ENCODE data around the gene OPRM1.
"Not testable (repeated sequence)": the region's sequence is repeated elsewhere in the genome, so short reads cannot be mapped to it uniquely, and the experiment has no call there.

Gene OPRM1

DNA sequence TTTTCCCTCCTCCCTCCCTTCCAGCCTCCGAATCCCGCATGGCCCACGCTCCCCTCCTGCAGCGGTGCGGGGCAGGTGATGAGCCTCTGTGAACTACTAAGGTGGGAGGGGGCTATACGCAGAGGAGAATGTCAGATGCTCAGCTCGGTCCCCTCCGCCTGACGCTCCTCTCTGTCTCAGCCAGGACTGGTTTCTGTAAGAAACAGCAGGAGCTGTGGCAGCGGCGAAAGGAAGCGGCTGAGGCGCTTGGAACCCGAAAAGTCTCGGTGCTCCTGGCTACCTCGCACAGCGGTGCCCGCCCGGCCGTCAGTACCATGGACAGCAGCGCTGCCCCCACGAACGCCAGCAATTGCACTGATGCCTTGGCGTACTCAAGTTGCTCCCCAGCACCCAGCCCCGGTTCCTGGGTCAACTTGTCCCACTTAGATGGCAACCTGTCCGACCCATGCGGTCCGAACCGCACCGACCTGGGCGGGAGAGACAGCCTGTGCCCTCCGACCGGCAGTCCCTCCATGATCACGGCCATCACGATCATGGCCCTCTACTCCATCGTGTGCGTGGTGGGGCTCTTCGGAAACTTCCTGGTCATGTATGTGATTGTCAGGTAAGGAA, at the start of gene OPRM1:
Gene OPRM1, plus strand, starts transcription at position 10 of the 612 bp plus-strand sequence. Its CDS starts 305 bp downstream, at position 315.
- no peak for DNase-seq

DNA sequence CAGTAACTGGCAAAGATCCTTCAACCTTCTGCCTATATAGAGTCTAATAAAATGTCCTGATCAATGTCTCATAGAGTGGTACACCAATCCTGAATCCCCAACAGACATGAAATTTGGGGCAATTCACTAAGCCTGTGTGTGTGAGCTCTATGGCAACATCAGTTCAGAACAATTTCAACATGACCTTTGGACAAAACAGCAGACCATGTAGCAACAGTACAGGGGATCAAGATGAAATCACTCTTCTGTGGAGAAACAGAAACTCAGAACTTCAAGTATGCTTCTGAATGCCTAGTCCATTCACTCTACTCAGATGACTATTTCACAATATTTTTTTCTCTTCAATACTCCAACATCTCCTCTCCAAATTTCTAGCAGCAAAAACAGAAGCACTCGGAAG, 49.1 kb upstream of the OPRM1 start:
- DNase-seq: no peak

DNA sequence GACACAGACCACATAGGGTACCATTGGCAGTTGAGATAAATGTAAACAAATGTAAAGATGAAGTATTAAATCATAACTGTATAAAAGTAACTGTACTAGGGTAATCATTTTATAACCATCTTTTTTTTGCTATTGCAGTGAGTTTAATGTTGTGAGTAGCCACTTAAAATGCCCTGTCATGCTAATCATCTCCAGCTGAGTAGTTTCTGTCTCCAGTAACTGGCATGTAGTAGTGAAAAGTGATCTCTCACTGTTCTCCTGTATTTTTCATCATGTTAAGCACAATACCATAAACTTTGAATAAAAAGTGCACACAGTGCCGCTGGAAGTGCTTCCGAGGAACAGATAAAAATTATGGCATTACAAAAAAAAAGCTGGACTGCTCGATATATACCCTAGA, 45.0 kb upstream of the OPRM1 start:
- no peak for DNase-seq

DNA sequence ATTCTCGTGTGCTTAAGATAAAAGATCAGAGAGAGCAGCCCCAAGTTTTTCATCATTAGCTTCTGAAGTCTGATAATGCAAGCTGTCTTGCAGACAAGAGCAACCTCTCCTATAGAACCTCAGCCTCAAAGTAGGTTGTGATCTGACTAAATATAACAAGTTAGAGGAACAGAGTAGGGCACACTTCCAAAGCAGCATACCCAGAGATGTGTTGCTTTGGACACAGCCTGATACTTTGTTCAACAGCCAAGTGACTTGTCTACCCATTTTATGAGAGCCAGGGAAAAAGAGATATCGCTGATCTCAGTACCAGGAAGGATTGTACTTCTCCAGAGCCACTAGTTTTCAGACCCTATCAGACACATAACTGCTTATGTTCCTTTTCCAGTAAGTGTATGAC, 44.2 kb upstream of the OPRM1 start:
- no peak for DNase-seq

DNA sequence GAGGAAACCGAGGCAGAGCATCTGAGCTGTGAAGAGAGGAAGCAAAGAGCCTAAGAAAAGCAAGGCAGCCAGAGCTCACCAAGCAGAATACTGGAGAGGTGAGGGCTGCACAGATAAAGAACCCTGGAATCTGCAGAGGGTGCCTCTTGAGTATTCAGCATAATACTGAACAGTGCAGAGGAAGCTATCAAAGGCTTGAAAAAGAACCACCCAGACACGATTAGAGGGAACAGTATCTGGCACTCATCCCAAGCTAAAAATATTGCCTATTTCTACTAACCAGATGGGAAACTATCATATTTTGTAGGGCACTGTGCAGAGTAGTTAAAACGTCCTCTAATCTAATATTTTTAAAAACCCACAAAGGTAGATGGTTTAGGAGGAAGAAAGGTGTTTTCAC, 41.8 kb upstream of the OPRM1 start:
- DNase-seq: no peak

DNA sequence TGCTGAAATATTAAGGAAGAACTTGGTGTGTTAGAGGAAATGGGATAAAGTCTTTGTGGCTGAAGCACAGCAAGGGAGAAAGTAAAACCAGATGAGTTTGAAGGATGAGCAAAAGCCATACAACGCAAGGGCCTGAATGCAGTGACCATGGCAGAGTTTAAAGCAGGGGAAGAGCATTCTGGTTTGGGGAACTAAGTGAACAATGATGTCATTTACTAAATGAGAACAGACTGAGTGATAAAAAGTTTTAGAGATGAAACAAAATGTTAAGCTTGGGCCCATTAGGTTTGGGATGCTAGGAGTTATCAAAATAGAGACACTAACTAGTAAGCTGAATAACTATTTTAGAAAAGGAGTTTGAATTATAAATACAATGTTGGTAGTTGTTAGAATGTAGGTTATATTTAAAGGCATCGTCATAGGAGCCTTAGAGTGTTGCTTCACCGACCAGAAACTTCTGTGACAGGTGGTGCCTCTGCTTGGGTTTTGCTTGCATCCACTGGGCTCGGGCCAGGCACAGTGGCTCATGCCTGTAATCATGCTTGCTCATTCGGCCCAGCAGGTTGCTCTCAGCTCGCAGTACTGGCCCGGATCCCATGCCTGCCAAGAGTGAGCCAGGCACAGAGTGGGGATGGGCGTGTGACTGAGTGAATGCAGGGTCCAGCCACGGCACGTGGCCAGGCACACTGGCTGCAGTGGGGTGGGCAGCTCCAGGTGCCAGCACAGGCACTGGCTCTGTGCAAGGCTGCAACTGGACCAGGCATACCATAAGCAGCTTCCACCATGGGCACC, 37.4 kb upstream of the OPRM1 start:
- no peak for DNase-seq

DNA sequence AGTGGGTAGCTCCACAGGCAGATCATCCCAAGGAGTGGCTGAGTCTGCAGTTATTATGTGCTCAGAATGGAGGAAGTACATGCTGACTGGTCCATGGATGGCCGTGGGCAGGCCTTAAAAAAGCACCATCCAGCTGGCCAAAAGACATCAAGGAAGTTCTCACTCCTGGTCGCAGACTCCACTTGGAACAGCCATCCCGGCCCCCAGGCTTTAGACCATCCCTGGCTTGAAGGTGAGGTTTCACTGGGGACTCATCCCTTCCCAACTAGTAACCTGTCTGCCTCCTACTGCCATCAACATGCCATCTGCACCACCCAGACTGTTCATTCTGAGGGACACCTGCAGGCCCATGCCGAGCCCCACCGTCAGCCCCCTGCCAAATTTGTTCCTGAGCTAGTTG, 36.1 kb upstream of the OPRM1 start:
- DNase-seq: no peak

DNA sequence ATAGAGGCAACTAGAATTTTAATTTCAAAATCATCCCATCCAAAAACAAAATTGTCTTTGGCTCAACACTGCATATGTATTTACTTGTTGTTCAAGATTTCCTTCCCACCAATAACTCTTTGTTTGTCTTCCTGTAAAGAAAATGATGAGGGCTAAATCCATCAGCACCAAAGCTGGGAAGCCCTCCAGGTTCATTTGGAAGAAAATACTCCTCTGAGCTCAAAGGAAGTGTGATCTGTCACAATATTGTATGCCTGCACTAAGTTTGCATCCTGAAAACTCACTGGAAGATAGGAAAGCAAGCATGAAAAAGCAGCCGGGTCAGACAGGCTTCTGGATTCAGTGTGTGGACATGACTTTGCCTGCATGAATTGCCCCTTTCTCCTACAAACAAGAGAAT, 28.7 kb upstream of the OPRM1 start:
- no peak for DNase-seq

DNA sequence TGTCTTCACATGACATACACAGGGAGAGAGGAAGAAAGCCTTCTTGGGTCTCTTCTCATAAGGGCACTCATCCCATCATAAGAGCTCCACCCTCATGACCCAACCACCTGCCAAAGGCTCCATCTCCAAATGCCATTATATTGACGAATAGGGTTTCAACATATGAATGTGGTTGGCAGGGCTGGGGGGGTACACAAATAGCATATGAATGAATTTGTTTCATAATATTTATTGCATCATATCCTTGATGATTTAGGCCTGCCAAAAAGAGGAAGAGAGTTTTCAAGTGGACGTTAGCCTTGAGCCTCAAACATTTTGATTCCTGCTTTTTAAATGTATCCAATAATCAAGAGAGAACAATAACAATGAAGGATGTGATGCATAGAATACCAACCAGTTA, 26.2 kb upstream of the OPRM1 start:
- no peak for DNase-seq

DNA sequence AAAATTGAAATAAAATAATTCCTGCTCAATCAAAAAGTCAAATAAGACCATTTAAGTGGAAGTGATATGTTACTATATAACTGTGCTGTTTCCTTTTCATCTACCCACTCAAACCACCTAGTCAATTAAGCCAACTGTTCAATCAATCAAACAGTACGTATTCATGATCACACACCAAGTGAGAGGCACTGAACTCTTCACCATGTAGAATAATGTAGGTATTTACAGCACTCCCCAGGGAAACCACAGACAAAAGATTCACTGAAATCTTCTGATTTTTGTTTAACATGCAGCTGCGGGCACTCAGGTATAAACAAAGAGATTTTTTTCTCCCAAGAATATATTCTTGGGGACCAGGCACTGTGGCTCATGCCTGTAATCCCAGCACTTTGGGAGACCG, 21.3 kb upstream of the OPRM1 start:
- no peak for DNase-seq

DNA sequence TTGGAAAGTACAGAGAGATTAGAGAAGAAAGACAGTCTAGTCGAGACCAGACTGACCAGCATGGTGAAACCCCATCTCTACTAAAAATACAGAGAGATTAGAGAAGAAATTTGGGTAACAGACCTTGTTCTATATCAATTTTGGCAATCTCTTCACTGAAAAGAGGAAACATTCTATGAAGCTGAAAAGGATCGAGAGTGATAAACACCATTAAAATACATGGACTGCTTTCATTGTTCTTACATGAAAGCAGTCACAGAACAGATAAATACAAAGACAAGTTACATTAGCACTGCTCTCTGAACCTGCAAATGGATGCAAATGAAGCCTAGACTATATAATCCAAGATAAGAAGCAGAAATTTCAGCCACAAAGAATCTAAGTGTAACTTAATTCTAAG, 8.4 kb upstream of the OPRM1 start:
- no peak for DNase-seq

DNA sequence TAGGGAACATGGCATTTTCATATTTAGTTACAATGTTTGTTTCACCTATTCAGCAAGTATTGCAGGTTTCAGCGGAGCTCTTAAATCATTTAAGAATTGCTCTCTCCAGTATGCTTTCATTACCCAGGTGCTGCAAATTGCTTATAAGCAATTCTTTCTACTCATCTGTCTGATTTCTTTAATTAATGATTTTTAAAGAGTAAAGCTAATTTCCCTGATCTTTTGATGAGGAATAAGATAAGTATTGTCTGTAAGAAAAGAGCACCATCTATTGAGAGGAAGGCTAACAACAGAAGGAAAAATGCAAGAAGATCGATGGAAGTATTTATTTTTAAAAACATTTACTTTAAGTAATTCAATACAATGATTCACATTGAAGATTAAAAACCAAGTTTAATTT, 2.0 kb downstream of the OPRM1 start:
- DNase-seq: no peak

DNA sequence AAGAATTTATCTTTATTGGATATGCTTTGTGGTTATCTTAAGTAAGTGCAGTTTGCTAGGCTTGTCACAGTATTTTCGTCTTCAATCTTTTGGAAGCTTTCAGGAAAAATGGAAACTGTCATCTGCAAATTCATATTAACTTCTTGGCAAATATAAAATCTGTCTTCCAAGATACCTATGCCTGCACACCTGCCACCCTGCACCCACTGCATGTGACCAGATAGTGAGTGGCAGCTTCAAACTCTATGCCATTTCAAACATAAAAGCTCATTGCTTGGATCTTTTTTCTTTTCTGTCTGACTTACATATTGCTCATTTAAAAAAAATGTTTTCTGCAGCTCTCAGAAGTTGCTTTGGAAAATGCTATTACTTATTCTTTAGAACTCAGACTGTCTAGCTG, 14.1 kb downstream of the OPRM1 start:
- DNase-seq: no peak

DNA sequence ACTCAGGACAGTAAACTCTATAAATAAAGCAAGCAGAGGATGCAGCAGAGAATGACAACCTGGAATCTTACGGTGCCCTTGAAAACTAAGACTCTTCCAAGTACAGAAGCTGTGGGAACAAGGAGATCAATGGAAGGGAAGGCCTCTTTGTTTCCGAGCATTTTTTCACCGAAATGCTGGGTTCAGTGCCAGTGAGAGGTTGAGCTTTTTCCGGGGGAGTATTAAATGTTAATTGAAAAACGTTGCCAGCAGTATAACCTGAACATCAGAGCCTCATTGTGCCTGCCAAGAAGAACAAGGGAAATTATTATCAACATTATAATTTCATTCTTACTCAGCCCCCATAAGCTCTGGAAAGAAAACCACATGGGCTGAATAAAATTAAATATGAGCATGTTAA, 17.5 kb downstream of the OPRM1 start:
- DNase-seq: no peak

DNA sequence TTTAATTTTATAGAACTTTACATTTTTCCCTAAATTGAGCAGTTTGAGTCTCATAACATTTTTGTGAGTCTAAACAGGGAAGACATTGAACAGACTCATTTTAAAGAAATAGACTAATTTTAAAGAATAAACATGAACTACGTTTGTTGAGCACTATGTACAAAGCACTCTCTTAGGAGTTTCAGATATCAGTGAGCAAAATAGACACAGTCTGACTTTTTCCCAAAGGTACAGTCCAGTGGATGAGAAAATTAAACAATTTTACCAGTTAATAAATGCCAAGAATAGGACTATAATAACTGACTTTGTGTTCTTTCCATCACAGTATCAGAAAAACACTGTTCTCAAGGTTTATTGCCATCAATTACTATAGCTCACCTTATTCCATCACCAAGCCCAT, 18.1 kb downstream of the OPRM1 start:
- DNase-seq: no peak

DNA sequence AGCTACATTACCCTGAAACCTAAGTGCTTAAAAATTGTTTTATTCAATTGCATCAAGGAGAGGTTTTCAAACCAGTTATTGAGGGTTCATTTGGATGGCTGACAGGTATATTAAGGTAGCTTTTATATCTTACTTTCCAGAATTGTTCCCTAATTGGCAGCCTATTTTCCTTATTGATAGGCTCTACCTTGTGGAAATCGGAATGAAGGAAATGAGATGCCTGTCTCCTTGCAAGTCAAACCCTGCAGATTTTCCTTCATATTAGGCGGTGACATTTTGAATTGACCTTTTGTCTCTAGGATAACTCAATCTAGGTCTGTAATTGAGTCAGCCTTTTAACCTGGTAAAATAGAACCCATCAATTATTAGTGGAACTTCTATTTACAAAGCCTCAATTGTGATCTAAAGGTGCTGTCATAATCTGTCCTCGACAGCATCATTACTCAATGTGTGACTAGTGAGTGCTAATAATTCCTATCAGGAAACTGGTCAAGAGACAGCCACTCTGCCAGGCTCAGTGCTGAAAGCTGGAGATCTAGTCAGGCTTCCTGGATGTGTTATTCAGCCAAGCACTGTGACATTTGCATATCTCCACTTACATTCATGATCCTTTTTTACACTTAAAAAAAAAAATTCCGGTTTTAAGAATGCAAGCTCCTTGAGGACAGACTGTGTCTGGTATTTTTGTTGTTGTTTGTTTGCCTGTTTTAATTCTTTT, 20.1 kb downstream of the OPRM1 start:
- DNase-seq: no peak

DNA sequence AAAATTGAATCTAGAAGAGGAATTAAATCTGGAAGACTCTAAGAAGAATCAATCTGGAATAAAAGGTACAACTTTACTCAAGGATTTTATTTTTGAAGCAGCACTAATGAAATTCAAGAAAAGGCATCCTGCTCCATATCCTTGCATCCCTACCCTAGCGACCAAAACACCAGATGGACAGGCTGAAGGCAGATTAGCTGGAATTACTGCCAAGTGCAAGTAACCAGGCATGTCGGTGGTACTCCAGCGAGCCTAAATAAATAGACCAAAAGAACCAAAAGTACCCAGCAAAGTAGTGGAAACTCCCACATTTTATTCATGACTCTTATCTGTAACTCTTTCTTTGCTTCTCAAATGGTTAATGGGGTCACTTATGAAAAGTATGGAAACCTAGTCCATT, 21.0 kb downstream of the OPRM1 start:
- no peak for DNase-seq

DNA sequence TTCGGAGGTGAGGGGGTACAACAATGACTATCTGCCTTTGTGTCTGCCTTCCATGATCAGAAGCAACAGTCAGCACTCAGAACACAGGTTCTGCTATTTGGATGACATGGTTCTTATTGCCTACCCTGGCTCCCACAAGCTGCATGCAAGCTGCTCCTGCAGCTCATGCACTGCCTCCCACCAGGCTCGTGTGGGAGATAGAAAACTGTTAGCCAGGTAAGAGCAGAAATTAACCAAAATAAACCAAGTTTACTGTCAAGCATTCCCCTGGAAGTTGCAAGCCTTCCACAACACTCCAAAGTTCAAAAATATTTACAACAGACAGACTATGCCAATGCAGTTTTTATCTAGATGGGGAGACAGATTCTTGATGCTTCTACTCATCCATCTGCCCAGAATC, 31.0 kb downstream of the OPRM1 start:
- no peak for DNase-seq

DNA sequence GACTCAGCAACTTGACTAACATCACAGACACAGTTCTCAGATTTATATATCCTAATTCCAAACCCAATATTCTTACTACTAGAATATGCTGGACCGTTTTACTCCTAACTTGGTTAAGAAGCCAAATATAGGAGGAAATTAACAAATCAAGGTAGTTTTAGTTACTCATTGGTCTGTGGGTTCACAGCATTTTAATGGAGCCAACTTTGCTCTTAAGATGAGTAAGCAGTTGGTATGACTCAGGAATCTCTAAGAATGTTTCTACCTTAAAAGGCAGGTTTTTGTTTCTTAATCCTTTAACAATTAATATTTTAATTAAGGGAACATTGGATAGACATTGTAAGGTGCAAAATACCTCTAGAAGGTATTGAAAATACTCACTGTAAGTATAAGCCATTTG, 31.6 kb downstream of the OPRM1 start:
- no peak for DNase-seq

DNA sequence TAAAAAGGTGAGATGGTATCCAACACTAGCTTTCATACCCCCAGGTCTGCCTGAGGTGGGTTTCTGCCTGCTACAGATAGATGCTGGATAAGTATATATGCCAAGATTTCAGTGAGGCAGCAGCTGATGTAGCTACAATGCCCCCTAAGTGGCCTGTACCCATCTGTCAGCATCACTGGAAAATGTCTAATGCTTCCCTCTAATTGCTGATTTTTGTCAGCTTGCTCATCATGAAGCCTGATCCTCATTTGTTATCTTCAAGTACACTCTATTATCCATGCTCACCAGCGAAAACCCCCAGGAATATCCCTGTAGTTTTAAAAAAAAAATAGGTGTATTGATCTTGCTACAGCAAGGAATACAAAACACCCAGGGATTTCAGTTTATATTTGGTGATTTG, 32.2 kb downstream of the OPRM1 start:
- DNase-seq: no peak

DNA sequence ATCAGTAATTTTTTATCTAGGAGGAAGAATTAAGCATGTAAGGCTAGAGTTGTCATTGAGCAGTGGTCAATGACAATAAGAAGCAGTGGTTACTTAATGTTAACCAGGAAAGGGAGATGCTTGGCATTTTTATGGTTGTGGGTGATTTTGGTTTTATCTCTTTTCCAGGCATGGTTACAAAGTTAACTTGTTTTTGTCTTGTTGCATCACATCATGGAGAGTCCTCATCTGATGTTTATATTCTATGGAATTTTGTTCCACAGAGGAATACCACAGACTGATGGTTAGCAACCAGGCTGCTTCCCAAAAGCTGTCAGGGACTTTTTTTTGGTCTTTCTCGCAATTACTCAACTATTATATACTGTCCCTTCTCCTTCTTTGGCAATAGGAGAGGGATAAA, 32.7 kb downstream of the OPRM1 start:
- no peak for DNase-seq

DNA sequence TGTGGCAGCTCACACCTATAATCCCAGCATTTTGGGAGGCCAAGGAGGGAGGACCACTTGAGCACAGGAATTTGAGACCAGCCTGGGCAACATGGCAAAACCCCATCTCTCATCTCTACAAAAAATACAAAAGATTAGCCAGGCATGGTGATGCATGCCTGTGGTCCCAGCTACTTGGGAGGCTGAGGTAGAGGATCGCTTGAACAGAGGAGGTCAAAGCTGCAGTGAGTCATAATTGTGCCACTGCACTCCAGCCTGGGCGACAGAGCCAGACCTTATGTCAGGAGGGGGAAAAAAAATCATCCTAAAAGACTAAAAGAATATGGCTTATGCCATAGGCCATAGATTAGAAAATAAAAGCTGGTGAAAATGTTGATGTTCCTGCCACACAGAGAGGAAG, 39.6 kb downstream of the OPRM1 start:
- DNase-seq: not testable (repeated sequence)

DNA sequence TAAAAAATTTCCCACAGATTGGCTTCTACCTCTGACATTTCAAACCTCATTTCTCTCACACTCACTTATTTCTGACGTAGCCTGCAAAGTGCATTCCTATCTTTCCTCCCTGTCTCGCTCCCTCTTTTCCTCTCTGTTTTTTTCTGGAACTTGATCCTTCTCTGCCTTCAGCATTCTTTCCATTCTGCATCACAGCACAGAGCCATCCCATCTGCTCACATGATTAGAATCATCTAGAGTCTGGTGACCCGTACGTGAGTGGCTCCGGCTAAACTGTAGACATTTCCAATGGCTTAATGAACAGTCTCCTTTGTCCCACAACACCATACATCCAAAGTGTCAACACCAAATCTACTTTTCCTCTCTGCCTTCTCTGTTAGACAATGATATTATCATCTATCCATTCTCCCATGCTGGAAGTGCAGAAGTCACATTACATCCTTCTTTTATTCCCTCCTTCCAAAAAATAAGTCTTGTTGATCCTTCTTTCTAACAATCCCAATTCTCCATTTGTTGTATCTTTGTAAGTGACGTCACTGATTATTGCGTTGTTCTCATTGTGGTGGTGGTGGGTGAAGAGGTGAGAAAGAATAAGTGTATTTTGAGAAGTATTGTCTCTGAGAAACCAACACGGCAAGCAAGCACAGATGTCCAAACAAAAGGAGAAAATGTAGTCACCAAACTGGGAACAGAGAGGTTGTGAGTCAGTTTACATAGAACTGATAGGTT, 41.6 kb downstream of the OPRM1 start:
- DNase-seq: no peak

DNA sequence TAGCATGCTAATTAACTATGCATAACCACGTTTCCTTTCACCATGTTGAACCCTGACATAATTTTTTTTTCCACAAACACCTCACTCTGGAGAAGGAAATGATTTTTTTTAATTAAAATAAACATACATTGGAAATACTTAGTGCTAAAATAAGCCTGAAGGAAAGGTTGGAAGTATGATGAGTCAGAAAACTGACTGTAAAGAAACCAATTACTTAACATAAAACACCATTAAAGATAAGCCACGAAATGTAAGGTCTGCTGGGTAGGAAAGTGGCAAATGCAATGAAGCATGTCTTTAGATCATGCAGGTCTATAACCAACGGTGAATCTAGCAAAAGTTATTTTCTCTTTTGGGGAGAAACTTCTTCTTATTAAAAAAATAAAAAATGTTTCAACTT, 47.5 kb downstream of the OPRM1 start:
- no peak for DNase-seq
